NCI-H1105 treated with DMSO at 0.1 percent for 48 hours (cell line): Measurements from ENCODE around the gene IP6K2.
A peak's percentile ranks its signal among the peaks of the same experiment; 100 is the strongest.

Experiments
- DNase-seq: peaks from one replicate; lab custom pipeline; 2025; lab: John Stamatoyannopoulos, UW

The IP6K2 gene

DNA sequence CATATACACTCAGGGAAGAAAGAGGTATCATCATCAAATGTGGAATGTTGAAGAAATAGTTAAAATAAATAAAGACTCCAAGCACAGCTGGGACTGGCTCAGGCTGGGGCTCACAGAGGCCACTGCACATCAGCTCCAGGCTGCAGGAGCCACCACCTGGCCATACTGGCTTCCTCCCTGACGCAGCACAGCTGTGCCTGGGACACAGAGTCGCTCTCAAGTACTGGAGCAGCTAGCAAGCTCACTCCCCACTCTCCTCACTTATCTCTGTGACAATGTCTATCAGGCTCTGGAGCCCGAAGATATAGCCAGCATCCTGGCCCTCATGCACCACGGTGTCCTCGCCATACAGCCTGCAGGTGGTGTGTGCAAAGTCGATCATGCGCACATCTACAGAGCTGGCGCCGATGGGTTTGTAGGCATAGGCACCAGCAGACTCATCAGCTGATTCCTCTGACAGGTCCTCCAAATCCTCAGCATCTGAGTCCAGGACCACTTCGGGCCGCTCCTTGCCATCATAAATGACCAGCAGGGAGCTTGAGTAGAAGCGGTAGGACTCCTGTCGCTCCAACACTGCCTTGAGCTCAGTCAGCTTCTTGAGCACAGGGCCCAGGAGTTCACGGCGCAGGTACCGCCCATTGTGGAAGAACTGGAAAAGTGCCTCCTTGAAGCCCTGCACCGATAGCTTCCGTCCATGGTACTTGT is 28.8 kb downstream of the IP6K2 start:
- DNase-seq: no peak

DNA sequence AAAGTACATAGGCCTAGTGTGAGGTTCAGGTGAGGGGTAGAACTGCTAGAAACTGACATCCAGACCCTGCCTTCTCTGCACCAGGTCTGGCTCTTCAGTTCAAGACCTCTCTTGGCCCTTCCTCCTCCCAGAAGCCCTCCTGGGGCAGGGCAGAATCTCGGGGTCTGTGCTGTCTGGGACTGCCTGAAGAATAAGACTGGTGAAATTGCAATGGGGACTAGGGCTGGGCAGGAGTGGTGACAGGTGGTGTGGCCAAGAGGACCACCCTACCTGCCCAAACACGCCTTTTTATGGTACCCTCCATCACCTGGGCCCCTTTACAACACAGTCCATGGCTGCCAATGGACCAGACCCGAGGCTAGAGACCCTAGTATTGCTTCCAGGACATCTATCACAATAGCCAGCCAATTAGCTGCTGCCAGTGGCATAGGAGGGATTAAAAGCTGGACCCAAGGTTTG is 29.8 kb downstream of the IP6K2 start:
- no peak for DNase-seq

DNA sequence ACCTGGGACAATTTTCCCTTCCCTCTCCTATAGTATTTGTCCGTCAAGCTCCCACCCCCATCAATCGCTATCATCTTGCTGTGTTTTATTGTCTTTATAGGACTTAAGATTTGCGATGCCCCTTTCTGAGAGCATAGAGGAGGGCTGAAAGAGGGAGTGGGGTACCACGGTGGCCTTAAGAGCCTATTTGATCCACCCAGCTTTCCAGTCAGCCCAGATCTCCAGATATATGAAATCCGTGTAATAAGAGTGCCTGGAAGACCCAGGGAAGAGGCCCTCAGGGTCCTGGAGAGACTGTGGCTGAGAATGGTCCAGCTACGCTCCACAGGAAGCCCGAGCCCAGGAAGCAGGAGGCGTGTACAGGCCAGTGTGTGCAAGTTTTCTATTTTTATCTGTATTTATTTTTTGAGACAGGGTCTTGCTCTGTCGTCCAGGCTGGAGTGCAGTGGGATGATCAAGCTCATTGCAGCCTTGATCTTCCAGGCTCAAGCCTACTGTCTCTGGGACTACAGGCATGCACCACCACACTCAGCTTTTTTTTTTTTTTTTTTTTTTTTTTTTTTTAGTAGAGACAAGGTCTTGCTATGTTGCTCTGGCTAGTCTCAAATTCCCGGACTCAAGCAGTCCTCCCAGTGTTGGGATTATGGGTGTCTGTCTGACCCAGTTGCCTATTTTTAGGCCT is 30.3 kb downstream of the IP6K2 start:
- no peak for DNase-seq

DNA sequence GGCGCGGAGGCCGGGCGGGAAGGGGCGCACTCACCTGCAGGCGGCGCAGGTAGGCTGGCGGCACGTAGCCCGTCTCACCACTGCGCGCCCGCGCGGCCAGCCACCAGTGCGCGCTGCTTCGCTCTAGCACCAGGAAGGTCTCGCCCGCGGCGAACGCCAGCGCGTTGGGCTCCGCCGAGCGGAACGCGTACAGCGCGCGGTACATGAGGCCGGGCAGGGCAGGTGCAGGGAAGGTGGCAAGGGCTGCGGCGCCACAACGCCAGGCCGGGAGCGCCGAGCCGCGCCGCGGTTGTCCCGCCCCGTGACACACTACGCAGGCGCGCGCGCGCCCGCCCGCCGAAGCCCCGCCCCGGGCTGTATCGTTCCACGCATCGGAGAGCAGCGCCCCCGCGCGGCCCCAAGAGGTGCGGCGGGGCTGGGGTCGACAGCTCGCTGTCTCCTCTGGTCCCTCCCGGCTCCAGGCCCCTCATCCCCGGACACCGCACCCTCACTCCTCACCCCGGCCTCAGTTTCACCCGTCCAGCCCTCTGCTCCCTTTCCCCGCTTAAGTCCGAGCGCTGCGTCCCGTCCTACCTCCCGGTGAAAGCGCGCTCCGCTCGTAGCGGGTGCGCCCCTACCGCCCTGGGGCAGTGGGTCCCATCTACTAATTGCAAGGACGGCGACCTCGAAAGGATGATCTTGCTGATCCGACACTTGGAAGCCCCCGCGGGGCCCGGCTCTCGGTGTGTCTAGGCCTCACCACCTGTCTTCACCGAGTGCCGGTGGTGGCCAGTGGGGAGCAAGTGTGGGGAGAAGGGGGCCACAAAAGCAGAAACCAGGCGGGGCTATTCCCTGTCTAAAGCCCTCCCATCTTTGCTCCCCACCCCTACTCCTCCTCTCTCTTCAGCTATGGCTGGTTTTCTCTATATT is 31.2 kb downstream of the IP6K2 start, which contains the start of gene NCKIPSD:
TSS of gene NCKIPSD (minus strand) at position 313 of the 909 bp plus-strand sequence. CDS start at position 205, 108 bp downstream.
- DNase-seq: peak; percentile 64

DNA sequence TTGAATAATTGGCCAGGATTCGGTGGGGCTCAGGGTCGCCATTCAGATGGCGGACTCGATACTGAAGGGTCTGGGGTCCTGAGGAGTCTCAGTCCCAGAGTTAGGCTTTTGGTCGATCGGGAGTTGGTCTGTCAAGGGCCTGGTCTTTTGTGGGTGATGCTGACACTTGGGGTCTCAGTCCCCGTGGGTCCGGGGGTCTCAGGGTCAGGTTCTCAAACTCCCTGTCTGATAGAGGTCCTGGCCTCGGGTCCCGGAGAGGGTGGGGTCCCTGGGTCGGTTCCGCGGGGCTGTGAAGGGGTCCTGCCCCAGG is 31.8 kb downstream of the IP6K2 start:
- no peak for DNase-seq

DNA sequence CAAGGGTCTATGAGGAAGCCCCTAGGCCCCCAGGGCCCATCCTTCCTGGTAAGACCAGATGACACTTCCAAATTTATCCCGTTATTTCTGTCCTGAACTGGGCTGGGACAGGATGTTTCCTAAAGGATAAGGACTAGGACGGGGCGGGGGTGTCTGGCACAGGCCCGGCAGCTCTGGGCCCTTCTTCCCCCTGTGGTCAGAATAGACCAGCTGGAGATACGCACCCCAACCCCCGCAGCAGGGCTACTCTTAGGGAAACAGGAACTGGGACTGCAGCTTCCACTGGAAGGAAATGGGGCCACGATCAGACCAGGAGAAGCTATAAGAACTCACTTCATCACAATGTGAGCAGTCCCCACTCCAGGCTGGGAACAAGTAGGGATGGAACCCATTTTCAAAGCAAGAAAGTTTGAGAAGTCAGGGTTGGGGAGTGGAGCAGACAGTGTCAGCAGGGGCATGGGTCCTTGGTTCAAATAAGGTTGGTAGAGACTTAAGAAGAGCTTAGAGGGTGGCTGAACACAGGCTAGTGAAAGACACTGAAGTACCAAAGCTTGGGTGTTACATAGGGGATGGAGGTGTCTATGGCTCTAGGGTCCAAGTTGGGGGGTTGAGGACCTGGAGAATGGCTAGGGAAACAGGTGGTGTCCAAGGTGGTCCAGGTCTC is 32.4 kb downstream of the IP6K2 start:
- DNase-seq: no peak

DNA sequence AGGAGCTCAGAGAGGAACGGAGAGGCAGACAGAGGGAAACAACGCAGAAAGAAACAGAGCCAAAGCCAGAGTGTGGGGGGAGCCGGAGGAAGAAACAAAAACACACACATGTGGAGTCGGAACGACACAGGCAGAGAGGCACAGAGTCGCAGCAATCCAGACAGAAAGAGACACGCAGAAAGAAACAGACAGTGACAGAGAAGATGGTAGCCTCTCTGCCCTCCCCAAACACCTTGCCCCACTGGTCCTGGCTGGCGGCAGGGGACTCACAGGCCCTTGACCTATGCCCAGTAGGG is 33.0 kb downstream of the IP6K2 start:
- DNase-seq: no peak

DNA sequence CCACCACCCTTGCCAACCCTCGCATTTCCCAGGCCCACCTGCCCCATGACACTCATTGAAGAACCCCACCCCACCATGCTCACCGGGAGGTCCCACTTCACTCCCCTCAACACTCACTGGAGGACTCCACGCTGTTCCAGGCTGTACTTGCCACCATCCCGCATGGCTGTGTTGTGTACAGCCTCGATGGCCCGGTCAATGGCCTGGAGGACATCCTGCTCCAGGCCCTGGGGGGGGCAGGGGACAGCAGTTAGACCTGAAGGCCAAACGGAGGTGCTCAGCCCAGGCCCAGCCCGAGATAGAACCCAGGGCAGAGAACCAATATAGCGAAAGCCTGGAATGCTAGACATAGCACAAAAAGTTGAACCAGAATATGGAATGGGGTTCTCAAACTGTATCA is 34.2 kb downstream of the IP6K2 start:
- no peak for DNase-seq

DNA sequence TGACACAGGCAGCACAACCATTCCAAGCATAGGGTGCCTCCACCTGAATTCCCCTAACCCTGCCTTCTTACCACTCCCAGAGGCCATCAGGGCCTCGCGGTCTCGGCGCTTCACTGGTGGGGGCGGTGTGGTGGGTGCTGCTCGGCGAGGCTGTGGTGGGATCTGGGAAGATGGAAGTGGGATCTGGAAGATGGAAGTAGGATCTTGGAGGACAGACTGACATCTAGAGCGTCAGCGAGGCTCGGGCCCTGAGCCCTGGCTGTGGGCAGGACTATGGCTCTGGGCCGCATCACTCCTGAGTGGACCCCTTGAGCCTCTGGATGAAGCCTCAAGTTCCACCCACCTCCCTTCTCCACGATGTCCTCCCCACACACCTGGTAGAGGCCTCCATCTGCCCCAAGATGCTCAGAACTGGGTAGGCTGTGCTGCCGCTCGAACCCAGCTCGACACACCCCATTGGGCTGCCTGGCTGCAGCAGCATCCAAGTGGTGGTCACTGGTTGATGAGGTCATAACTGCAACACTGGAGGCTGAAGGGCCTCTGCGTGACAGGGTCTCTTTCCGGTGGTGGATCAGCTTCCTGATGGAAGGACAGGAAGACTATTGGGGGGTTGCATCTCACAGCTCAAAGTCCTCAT is 34.9 kb downstream of the IP6K2 start:
- DNase-seq: no peak

DNA sequence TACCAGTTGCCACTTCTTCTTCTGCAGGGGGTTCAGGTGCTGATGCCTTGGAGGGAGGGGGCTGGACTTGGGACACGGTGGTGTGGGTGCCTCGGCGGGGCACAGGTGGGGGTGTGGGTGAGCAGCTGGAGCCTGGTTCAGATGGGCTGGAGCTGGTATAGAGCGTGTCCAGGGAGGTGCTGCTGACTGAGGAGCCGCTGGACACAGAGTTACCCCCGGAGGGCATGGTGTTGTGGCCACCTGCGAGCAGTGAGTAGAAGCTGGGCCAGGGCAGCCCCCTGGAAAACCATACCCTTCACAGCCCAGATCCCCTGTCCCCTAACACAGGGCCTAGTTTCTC is 35.5 kb downstream of the IP6K2 start:
- DNase-seq: no peak

DNA sequence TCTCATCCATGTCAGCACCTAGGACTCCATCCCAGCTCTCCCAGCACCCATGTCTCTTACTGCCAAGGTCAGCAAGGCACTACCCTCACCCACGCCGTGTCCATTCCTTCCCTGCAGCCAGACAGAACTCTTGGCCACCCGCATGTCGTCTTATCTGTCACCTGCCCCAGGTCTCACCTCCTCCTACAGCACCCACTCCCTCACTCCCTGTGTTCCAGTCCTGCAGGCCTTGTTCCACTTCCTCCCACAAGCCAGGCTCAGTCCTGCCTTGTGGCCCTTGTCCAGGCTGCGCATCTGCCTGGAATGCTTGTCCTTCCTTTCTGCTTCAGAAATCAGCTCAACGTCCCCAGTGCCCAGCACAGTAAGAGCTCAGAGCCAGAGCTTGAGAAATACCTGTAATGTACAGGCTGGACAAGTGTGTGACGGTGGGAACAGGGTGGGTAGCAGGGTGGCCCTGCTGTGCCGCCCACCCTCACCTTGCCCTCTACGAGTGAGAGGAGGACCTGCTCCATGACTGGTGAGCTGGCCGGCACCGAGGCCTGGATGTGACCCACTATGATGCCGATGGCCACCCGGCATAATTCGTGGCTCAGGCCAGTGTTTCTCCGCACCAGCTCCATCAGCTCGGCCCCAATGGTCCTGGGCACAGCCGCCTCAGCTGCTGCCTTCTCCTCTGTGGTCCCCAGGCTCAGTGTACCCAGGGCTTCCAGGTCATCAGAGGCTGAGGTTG is 36.0 kb downstream of the IP6K2 start:
- no peak for DNase-seq

DNA sequence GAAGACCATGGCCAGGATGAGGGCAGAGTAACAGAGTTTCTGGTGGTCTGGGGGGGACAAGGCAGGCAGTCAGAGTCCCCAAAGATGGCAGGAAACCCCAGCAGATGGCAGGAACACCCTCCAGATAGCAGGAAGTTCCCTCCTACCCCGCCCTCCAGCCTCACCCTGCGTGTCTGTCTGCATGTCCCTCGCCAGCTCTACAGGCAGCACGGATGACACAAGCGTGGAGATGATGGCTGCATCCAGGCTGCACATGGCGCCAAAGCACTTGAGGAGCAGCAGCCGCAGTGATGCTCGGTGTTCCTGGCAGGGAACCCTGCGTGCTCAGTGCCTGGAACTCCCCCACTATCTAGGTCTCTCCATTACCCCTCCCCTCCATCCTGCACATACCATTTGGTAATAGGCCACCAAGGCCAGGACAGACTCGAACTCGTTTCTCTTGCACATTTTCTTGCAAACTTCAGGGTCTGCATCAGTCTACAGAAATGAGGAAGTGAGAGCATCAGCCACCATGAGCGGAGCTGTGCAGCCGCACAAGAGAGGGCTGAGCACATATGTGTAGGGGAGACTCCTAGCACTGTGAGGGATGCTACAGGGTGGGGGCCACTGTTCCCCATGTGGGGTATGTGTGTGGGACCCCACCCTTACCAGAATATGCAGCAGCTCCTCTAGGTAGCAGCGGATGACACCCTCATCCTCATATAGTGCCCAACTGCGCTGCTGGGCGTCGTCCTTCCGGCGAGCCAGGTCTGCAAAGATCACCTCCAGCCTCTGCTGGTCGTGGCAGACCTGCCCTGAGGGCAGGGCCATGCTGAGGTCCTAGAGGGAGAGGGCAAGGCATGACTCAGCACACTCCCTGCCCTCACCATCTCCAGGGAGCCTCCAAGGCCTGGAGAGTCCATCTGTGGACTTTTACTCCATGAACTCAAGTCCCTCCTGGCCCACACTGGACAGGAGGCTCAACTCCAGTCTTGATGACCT is 37.3 kb downstream of the IP6K2 start:
- no peak for DNase-seq

DNA sequence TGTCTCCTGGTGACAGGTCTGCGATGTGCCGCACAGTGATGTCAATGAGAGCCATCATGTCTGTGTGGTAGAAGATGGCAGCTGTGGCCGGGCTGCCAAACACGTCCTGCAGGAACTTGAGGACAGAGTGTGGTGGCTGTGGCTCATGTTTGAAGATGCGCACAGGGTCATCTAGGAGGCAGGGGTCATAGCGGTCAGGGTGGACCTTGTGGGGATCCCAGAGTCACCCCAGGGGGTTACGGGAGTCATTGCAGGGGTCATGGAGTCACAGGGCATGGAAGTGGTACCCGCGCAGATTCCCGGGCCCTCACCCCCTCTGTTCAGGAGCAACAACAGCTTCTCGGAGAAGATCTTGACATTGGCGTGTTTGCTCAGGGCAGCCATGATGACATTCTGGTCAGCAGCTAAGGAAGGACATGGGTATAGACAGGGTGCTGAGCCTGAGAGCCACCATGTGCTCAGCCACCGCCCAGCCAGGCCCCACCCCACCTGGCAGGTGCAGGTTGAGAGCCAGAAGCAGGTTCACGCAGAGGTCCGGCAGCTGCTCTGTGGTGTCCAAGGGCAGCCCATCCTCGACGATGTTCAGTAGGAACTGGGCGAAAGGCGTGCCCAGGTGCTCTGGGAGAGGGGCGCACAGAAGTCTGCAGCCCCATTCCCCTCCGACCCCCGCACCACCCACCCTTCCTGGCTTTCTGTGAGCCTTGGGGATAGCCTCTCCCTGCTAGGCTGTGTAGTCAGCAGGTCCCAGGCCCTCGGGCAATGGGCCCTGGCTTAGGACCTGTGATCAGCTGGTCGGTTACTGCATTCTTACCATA is 38.2 kb downstream of the IP6K2 start:
- DNase-seq: no peak

DNA sequence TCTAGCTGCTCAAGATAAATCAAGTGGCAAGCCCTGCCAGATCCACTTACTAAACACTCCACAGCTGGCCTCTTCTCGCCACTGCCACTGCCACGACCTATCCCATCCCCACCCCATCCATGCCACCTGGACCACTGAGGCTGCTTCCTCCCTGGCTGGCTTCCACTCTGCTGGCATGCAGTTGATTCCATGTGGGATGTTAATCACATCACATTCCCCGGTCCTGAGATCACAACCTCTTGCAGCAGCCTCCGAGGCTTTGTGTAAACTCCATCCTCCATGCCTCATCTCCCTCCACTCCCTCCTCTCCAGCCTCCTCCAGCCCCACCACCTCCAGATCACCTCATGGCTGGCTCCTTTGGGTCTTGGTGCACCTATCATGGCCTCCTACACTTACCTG is 39.0 kb downstream of the IP6K2 start:
- DNase-seq: no peak

DNA sequence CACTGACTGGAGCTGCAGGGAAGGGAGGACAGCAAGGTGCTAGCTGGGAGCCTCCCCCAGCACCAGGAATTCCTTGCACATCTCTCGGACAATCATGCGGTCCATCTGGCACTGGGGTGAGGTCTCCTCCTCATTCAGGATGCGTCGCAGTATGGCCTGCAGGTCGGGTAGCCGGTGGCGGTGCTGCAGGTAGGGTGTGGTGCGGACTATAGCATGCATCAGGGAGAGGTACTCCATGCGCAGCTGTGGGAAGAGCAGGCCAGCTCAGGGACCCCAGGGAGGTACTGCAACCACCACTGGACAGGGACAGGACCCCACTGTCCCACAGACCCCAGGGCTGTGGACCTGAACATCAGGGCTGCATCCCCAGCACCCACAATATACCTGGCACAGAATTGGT is 42.5 kb downstream of the IP6K2 start:
- no peak for DNase-seq

DNA sequence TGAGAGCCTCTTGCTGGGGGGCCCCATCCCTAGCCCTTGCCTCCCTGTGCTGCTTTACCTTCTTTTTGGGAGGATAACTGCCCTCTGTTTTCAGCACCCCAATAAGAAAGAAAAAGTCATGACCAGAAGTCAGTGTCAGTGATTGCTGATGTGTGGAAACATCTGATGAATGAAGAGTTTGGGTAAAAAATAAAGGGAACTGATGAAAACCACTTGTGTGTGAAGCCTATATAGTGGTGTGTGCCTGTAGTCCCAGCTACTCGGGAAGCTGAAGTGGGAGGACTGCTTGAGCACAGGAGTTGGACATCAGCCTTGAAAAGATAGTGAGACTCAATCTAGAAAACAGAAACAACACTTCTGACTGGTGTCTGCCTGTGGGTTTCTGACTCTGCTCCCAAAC is 44.5 kb downstream of the IP6K2 start:
- no peak for DNase-seq

DNA sequence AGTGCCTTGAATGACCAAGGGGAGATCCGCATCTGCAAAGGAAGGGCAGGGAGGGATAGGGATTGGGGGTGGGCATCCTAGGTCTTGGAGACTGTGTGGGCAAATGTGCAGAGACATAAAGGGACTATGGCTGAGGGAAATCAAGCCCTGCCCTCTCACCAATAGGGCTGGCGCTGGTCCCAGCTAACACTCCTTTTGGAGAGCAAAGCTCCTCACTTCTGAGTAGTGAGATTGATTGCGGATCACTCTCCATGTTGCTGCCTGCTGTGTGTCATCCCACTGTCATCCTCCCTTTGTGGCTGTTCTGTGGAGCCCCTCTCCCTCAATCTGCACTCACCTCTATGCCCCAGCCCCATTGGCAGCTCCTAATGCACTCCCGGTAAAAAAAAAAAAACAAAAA is 52.1 kb downstream of the IP6K2 start:
- no peak for DNase-seq

DNA sequence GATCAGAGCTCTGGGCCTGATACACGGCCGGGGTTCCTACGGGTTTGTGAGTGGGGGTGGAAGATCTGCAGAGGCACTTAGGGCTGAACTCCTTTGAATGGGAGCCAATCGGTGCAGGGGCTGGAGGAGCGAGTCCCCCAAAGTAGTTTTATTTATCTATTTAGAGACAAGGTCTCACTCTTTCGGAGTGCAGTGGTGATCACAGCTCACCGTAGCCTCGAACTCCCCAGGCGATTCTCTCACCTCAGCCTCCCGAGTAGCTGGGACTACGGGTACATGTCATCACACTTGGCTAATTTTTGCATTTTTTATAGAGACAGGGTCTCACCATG is 52.7 kb downstream of the IP6K2 start:
- DNase-seq: no peak

DNA sequence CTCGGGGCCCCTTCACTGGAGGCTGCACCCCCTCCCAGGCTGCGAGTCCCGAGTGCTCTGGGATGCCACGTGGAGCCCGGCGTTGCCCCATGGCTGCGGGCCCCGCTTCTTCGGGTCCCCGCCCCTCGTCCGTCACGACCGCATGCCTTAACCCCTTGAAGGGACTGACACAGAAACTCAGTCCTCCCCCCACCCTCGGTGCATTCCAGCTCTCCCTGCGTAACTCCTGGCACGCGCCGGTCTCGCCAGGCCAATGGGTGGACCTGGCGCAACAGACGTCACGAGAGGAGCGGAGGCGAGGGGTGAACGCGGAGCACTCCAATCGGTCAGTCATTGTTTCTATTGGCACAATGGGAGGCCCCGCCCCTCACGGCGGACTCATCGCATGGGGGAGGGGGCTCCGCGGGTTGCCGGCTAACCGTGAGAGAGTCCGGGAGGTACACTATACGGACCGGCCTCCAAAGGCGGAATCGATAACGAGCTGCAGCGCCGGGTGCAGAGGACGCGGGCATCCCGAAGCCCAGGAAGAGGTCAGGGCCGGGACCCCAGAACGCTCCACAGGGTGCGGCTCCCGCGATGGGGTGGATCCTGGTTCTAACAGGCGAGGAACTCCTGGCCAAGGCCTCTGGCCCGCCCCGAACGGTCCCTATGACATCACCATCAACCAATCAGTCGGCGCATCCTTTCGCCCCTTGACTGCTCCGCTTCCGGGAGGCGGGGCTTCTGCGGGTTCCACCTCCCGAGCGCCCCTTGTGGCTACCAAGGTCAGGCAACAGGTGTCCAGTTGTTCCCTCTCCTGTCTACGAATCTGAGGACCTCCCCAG is 53.3 kb downstream of the IP6K2 start:
- DNase-seq: peak; percentile 88
